SK-N-SH (cell line): ENCODE results near the gene PDE9A.

Experiments
- CTCF ChIP-seq: fragments of 200-600 bp; sonication (generic); IDR thresholded peaks from 2 replicates; pipeline ENCODE4 v1.6.1; 2017; ENCODE audit warnings: antibody characterized with exemption, mild to moderate bottlenecking, moderate library complexity
- ELF1 ChIP-seq: IDR thresholded peaks from 2 replicates; pipeline ENCODE4 v1.4.0; 2012
- EZH2phosphoT487 ChIP-seq: fragments of 200-600 bp; sonication (generic); IDR thresholded peaks from 2 replicates; pipeline ENCODE4 v1.6.1; 2017; ENCODE audit warnings: low read depth, mixed run types, mild to moderate bottlenecking, antibody characterized with exemption, moderate library complexity, borderline replicate concordance
- MAX ChIP-seq: IDR thresholded peaks from 2 replicates; pipeline ENCODE4 v1.4.0; 2012; ENCODE audit warnings: low read depth
- MXI1 ChIP-seq: IDR thresholded peaks from 2 replicates; pipeline ENCODE4 v1.6.1; 2012; ENCODE audit warnings: mild to moderate bottlenecking, low read depth, low read length, improper control_type of control experiment
- NRF1 ChIP-seq: IDR thresholded peaks from 2 replicates; pipeline ENCODE4 v1.6.1; 2012; ENCODE audit warnings: low read depth, mild to moderate bottlenecking, low read length
- POLR2AphosphoS5 ChIP-seq: IDR thresholded peaks from 2 replicates; pipeline ENCODE4 v1.6.1; 2012; ENCODE audit warnings: low read depth, low read length
- RAD21 ChIP-seq: IDR thresholded peaks from 2 replicates; pipeline ENCODE4 v1.6.1; 2012; ENCODE audit warnings: mild to moderate bottlenecking, low read length
- SMC3 ChIP-seq: IDR thresholded peaks from 2 replicates; pipeline ENCODE4 v1.6.1; 2012; ENCODE audit warnings: low read depth, low read length, improper control_type of control experiment
- TCF12 ChIP-seq: IDR thresholded peaks from 2 replicates; pipeline ENCODE4 v1.4.0; 2012
- TEAD4 ChIP-seq: IDR thresholded peaks from 2 replicates; pipeline ENCODE4 v1.4.0; 2012; ENCODE audit warnings: mild to moderate bottlenecking, borderline replicate concordance; ENCODE audit not compliant: insufficient read depth
- YY1 ChIP-seq: IDR thresholded peaks from 2 replicates; pipeline ENCODE4 v1.4.0; 2012; ENCODE audit warnings: low read depth, mild to moderate bottlenecking
- TF ChIP-seq, protein P1 (sequence below): IDR thresholded peaks from 2 replicates; pipeline ENCODE4 v1.6.1; 2012; ENCODE audit warnings: mild to moderate bottlenecking, low read depth, low read length, moderate library complexity
- TF ChIP-seq, protein P2 (sequence below): IDR thresholded peaks from 2 replicates; pipeline ENCODE4; 2012

GRCh38 chr21:42733874-42734273 is 80.5 kb downstream of the PDE9A start:
- TF ChIP-seq YY1 (no peak), POLR2AphosphoS5 (no peak), CTCF (no peak), ELF1 (no peak), MXI1 (no peak), EZH2phosphoT487 (no peak), RAD21 (no peak), NRF1 (no peak), SMC3 (no peak), MAX (no peak), TEAD4 (no peak), TCF12 (no peak)
- TF ChIP-seq, protein P1, sequence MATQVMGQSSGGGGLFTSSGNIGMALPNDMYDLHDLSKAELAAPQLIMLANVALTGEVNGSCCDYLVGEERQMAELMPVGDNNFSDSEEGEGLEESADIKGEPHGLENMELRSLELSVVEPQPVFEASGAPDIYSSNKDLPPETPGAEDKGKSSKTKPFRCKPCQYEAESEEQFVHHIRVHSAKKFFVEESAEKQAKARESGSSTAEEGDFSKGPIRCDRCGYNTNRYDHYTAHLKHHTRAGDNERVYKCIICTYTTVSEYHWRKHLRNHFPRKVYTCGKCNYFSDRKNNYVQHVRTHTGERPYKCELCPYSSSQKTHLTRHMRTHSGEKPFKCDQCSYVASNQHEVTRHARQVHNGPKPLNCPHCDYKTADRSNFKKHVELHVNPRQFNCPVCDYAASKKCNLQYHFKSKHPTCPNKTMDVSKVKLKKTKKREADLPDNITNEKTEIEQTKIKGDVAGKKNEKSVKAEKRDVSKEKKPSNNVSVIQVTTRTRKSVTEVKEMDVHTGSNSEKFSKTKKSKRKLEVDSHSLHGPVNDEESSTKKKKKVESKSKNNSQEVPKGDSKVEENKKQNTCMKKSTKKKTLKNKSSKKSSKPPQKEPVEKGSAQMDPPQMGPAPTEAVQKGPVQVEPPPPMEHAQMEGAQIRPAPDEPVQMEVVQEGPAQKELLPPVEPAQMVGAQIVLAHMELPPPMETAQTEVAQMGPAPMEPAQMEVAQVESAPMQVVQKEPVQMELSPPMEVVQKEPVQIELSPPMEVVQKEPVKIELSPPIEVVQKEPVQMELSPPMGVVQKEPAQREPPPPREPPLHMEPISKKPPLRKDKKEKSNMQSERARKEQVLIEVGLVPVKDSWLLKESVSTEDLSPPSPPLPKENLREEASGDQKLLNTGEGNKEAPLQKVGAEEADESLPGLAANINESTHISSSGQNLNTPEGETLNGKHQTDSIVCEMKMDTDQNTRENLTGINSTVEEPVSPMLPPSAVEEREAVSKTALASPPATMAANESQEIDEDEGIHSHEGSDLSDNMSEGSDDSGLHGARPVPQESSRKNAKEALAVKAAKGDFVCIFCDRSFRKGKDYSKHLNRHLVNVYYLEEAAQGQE: no peak
- TF ChIP-seq, protein P2, sequence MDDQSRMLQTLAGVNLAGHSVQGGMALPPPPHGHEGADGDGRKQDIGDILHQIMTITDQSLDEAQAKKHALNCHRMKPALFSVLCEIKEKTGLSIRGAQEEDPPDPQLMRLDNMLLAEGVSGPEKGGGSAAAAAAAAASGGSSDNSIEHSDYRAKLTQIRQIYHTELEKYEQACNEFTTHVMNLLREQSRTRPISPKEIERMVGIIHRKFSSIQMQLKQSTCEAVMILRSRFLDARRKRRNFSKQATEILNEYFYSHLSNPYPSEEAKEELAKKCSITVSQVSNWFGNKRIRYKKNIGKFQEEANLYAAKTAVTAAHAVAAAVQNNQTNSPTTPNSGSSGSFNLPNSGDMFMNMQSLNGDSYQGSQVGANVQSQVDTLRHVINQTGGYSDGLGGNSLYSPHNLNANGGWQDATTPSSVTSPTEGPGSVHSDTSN: no peak
